CD4-positive, alpha-beta T cell (primary cell): ENCODE measurements around the gene CMTM1. TPM values are rescaled to one million over a fixed set of nuclear protein-coding genes. Genes with fewer than 3 reads are reported as not detected.
A peak's percentile ranks its signal among the peaks of the same experiment; 100 is the strongest.

Source experiments
- ATAC-seq: fragments of 200-7000 bp; cut with Tn5 transposase; one replicate; pipeline ENCODE4 v1.10.0; 2022; ENCODE audit warnings: mild to moderate bottlenecking; ENCODE audit not compliant: poor library complexity
- CTCF ChIA-PET: fragments of 350-600 bp; sonication (Branson Sonifier 250); formaldehyde crosslinking; loops from one replicate; lab custom pipeline; 2021; ENCODE audit warnings: antibody characterized with exemption, inconsistent platforms; lab: Charles Lee
- POLR2A ChIA-PET: fragments of 350-600 bp; sonication (Branson Sonifier 250); formaldehyde crosslinking; loops from one replicate; lab custom pipeline; 2021; ENCODE audit warnings: antibody characterized with exemption, inconsistent platforms; lab: Charles Lee
- DNase-seq, 14 experiments: peaks; one replicate each; pipeline ENCODE4 v3.0.0-alpha.2; 2013 to 2020; ENCODE audit warnings: mixed read lengths in 2 of 14
- H3K27ac ChIP-seq, 2 donors: one replicate each; pipeline versions ENCODE4 v1.5.1 to v1.7.0; 2013; ENCODE audit warnings: low read length in 2 of 2, low read depth in 1 of 2, mild to moderate bottlenecking in 1 of 2
- H3K27me3 ChIP-seq, 2 experiments: 1 replicate in 1 of 2; 2 replicates in 1 of 2; pipeline versions ENCODE4 v1.6.1 to v1.7.0; 2013; ENCODE audit warnings: low read length in 2 of 2, control low read depth in 1 of 2, mild to moderate bottlenecking in 1 of 2, moderate library complexity in 1 of 2; ENCODE audit not compliant: insufficient read depth in 2 of 2, control insufficient read depth in 1 of 2
- H3K36me3 ChIP-seq: one replicate; pipeline ENCODE4 v1.6.1; 2013; ENCODE audit warnings: low read length, control low read depth; ENCODE audit not compliant: insufficient read depth
- H3K4me1 ChIP-seq: one replicate; pipeline ENCODE4 v1.6.1; 2013; ENCODE audit warnings: low read length, control low read depth; ENCODE audit not compliant: insufficient read depth
- H3K4me3 ChIP-seq: one replicate; pipeline ENCODE4 v1.5.1; 2013; ENCODE audit warnings: mild to moderate bottlenecking, low read length, moderate library complexity
- H3K9me3 ChIP-seq, 2 experiments: 1 replicate in 1 of 2; 2 replicates in 1 of 2; pipeline versions ENCODE4 v1.6.1 to v1.7.0; 2013; ENCODE audit warnings: low read length in 2 of 2, mild to moderate bottlenecking in 2 of 2, control low read depth in 1 of 2, moderate library complexity in 1 of 2; ENCODE audit not compliant: control insufficient read depth in 1 of 2, insufficient read depth in 1 of 2
- H3K27ac Mint-ChIP-seq: one replicate; pipeline ENCODE4 v1.8.0; 2020; ENCODE audit warnings: mixed read lengths
- H3K27me3 Mint-ChIP-seq: one replicate; pipeline ENCODE4 v1.8.0; 2021; ENCODE audit warnings: mixed read lengths
- H3K36me3 Mint-ChIP-seq: one replicate; pipeline ENCODE4 v1.8.0; 2021; ENCODE audit warnings: low read depth, mixed read lengths
- H3K4me1 Mint-ChIP-seq: one replicate; pipeline ENCODE4 v1.8.0; 2021; ENCODE audit warnings: low read depth, mixed read lengths
- H3K4me3 Mint-ChIP-seq: one replicate; pipeline ENCODE4 v1.8.0; 2020; ENCODE audit warnings: mild to moderate bottlenecking, mixed read lengths
- H3K9me3 Mint-ChIP-seq: one replicate; pipeline ENCODE4 v1.8.0; 2020; ENCODE audit warnings: mixed read lengths
- CTCF ChIP-seq: fragments of 200-600 bp; IDR thresholded peaks from one replicate; pipeline ENCODE4 v1.8.0; 2022; ENCODE audit warnings: antibody characterized with exemption, mild to moderate bottlenecking
- intact Hi-C, 2 experiments: fragments of 100-400 bp; cut with DNase I in 1 of 2; cut with micrococcal nuclease in 1 of 2; formaldehyde crosslinking; loops; one replicate each; pipeline versions ENCODE4 v1.15.1 to v1.9.0; 2023 to 2025; cut with DNase I, micrococcal nuclease
- total RNA-seq, 174 experiments: library from RNA in 2 of 174; stranded (reverse) in 2 of 174; gene quantifications; one replicate each; pipeline ENCODE4 v1.2.3 and lab custom pipeline; 2021 to 2026

The CMTM1 gene
- total RNA-seq, 2 experiments from 2014 or later = 0.66 to 1.1 TPM

- peaks cover 22% of the 10 kb centered on the region for H3K4me1 Mint-ChIP-seq
- peaks cover 14% of the 10 kb centered on the region for H3K4me1 ChIP-seq
- POLR2A ChIA-PET = no interaction called here
- H3K4me3 Mint-ChIP-seq = no peak overlapping the region
- H3K4me3 ChIP-seq = no peak overlapping the region
- H3K9me3 Mint-ChIP-seq = no peaks in the 10 kb centered on the region
- no peak for TF ChIP-seq CTCF
- H3K36me3 ChIP-seq = peaks cover 8% of the 10 kb centered on the region
- DNase-seq = no peak
- no peaks in the 10 kb centered on the region for H3K9me3 ChIP-seq
- no peak overlapping the region for H3K27ac ChIP-seq
- H3K27ac Mint-ChIP-seq = no peak overlapping the region
- CTCF ChIA-PET = interaction anchor here (1.7 kb wide), 1 partner anchor 9 kb away, joined by 4 read pairs; no protein-coding TSS in a partner anchor
- H3K27me3 Mint-ChIP-seq = no peaks in the 10 kb centered on the region
- H3K36me3 Mint-ChIP-seq = peaks cover 9% of the 10 kb centered on the region
- H3K27me3 ChIP-seq = no peaks in the 10 kb centered on the region
- no peak for ATAC-seq
- intact Hi-C loops = no loop called here
Measured at GRCh38 chr16:66537236-66537635, 29.0 kb upstream of the CMTM1 start.

DNA sequence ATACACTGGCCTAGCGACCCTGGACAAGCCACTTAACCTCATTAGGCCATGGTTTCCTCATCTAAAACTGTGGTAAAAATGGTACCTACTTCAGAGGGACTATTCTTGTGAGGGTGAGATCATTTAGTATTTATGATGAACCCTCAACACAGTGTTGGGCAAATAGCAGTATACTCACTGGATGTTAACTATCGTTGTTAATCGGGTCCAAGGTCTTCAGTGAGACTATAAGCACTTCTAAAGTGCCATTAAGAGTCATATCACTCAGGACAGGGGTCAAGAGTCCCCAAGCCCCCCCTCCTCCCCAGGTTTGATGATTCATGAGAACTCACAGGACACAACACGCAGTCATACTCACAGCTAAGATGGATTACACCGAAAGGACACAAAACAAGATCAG, 27.3 kb upstream of the CMTM1 start:
- no peaks in the 10 kb centered on the region for H3K9me3 ChIP-seq
- TF ChIP-seq CTCF = no peak
- intact Hi-C loops = no loop called here
- Mint-ChIP-seq H3K36me3 (peaks cover 9% of the 10 kb centered on the region), H3K27ac (no peak overlapping the region), H3K4me3 (no peak overlapping the region), H3K9me3 (no peaks in the 10 kb centered on the region), H3K27me3 (no peaks in the 10 kb centered on the region), H3K4me1 (peaks cover 22% of the 10 kb centered on the region)
- H3K36me3 ChIP-seq = peaks cover 8% of the 10 kb centered on the region
- peaks cover 14% of the 10 kb centered on the region for H3K4me1 ChIP-seq
- ChIA-PET POLR2A (interaction anchor here (0.8 kb wide), 1 partner anchor 25 kb away, joined by 3 read pairs; no protein-coding TSS in a partner anchor), CTCF (interaction anchor here (1.1 kb wide), 1 partner anchor 23 kb away, joined by 3 read pairs; no protein-coding TSS in a partner anchor)
- DNase-seq (no peak), ATAC-seq (no peak)
- no peak overlapping the region for H3K4me3 ChIP-seq
- H3K27me3 ChIP-seq = no peaks in the 10 kb centered on the region
- no peak overlapping the region for H3K27ac ChIP-seq

DNA sequence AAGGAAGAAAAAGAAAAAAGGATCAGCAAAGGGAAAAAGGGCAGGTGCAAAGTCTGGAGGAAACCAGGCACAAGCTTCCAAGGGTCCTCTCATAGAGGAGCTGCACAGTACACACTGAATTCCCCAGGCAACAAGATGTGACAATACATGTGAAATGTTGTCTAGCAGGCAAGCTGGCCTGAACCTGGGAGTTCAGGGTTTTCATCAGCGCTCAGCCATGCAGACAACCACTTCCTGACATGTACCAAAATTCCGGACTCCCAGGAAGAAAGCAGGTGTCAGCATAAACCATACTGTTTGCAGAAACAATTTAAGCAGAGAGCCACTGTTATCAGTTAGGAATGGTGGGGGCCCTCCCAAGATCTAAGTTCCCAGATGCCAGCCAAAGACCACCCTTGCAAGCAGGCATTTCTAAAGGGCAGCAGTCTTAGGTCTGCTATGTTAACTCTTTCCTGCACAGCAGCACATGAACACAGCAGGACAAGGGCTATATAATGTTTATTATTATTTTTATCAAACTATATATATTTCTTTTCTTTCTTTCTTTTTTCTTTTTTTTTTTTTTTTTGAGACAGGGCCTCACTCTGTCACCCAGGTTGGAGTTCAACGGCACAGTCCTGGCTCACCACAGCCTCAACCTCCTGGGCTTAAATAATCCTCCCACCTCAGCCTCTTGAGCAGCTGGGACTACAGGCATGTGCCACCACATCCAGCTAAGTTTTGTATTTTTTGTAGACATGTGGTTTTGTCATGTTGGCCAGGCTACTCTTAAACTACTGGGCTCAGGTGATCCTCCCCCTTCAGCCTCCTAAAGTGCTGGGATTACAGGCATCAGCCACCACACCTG, 26.4 kb upstream of the CMTM1 start:
- DNase-seq = peak in 4 of 14 experiments; percentile 27 to 50 (median 40)

More for the DNA sequence above, 26.4 kb upstream of the CMTM1 start:
- Mint-ChIP-seq H3K4me3 (no peak overlapping the region), H3K27me3 (no peaks in the 10 kb centered on the region), H3K36me3 (peaks cover 9% of the 10 kb centered on the region), H3K27ac (no peak overlapping the region), H3K4me1 (peaks cover 24% of the 10 kb centered on the region), H3K9me3 (no peaks in the 10 kb centered on the region)
- intact Hi-C loops = no loop called here
- CTCF ChIA-PET = interaction anchor here (1.0 to 1.1 kb wide), 2 partner anchors 18 to 22 kb away, joined by 3 read pairs; no protein-coding TSS in a partner anchor
- TF ChIP-seq CTCF = no peak
- peaks cover 14% of the 10 kb centered on the region for H3K4me1 ChIP-seq
- no peaks in the 10 kb centered on the region for H3K9me3 ChIP-seq
- no peak overlapping the region for H3K27ac ChIP-seq
- POLR2A ChIA-PET = interaction anchor here (0.8 to 1.6 kb wide), 2 partner anchors 12 to 24 kb away, joined by 3 to 4 read pairs; partner anchors contain the start of gene CKLF
- ATAC-seq = no peak
- no peaks in the 10 kb centered on the region for H3K27me3 ChIP-seq
- peaks cover 8% of the 10 kb centered on the region for H3K36me3 ChIP-seq
- H3K4me3 ChIP-seq = no peak overlapping the region
